Activated naive CD8-positive, alpha-beta T cell treated with anti-CD3 and anti-CD28 coated beads, Interleukin-2, amount 50 U/mL, for 16 hours (primary cell): ENCODE measurements around the gene CLDN6.

ENCODE experiments used
- DNase-seq: peaks from one replicate; pipeline ENCODE4 v3.0.0-alpha.2; 2020; ENCODE audit warnings: low read depth, low spot score

The CLDN6 gene

GRCh38 chr16:3027983-3028715, 10.2 kb upstream of the CLDN6 start:
- peak; percentile 77 for DNase-seq

- DNase-seq = no peak
These were observed 9.5 kb upstream of the CLDN6 start for GRCh38 chr16:3027489-3027795.

- DNase-seq = no peak
These were observed 8.9 kb upstream of the CLDN6 start for GRCh38 chr16:3026609-3027488.

- DNase-seq = no peak
These were observed 8.0 kb upstream of the CLDN6 start for GRCh38 chr16:3026003-3026378.

GRCh38 chr16:3025032-3026002, 7.3 kb upstream of the CLDN6 start:
- no peak for DNase-seq

GRCh38 chr16:3023669-3024478, 5.9 kb upstream of the CLDN6 start, which contains the start of the genes HCFC1R1 and THOC6:
Gene HCFC1R1 (minus strand): TSS chr16:3023942. CDS start chr16:3023941, 1 bp downstream.
Gene THOC6 (plus strand): TSS chr16:3024035. CDS start chr16:3024327, 292 bp downstream.
- DNase-seq = peak; percentile 85

- no peak for DNase-seq
These were observed 5.4 kb upstream of the CLDN6 start for GRCh38 chr16:3023415-3023668.

DNA sequence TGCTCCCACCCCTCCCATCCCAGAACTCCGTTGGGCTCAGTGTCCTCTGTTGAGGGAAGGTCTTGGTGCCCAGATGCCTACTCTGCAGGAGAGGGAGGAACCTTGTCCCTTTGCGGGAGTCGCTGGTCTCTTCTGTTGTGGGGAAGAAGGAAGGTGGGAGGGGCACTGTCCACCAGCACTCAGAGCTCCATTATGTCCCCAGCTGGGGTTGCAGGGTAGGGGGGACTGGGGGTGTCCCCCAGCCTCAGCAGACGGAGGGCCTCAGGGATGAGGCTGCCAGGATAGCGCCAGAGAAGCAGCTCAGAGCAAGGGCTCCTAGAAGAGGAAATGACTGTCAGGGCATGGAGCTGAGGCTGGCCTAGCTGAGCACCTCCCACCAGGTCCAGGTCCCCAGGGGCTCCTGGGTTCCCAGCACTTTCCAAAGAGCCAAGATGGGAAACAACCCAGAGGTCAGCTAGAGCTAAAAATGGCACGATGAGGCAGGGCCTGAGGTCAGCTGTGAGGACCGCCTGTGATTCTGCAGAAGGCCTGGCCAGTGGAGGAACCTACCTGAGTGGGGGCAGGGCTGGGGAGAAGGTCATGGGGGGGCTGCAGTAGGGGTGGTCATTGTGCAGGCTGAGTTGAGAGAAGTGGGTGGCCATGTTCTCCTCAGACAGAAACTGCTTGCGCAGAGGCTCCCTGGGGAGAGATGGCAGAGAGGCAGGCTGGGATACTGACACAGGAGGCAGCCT, 4.9 kb upstream of the CLDN6 start:
- no peak for DNase-seq

DNA sequence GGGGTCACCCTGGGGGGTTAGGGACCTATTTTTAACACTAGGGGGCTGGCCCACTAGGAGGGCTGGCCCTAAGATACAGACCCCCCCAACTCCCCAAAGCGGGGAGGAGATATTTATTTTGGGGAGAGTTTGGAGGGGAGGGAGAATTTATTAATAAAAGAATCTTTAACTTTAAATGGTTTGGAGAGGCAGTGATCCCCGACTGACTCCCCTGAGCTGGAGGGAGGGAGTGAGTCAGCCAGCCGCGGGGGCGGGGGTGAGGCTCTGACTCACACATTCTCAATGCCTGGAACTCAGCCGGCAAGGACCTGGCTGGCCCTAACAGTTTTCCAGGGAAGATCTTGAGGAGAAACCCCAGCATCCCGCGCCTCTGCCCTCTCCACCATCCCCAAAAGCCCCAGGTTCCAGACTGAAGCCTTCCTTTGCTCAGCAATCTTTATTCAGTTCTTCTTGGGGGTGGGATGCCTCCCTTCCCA, 4.3 kb upstream of the CLDN6 start:
- peak; percentile 78 for DNase-seq

DNA sequence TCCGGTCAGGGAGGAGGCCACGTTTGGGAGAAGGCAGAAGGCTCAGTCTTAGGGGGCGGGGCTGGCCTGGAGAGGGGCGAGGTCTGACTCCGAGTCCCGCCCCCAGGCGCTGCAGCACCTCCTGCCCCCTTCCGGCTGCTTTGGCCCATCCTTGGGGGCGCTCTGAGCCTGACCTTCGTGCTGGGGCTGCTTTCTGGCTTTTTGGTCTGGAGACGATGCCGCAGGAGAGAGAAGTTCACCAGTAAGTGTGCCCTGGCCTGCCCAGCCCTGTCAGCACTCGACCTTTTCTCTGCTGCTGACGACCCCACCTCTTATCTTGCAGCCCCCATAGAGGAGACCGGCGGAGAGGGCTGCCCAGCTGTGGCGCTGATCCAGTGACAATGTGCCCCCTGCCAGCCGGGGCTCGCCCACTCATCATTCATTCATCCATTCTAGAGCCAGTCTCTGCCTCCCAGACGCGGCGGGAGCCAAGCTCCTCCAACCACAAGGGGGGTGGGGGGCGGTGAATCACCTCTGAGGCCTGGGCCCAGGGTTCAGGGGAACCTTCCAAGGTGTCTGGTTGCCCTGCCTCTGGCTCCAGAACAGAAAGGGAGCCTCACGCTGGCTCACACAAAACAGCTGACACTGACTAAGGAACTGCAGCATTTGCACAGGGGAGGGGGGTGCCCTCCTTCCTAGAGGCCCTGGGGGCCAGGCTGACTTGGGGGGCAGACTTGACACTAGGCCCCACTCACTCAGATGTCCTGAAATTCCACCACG, 3.6 kb upstream of the CLDN6 start:
- peak; percentile 58 for DNase-seq

DNA sequence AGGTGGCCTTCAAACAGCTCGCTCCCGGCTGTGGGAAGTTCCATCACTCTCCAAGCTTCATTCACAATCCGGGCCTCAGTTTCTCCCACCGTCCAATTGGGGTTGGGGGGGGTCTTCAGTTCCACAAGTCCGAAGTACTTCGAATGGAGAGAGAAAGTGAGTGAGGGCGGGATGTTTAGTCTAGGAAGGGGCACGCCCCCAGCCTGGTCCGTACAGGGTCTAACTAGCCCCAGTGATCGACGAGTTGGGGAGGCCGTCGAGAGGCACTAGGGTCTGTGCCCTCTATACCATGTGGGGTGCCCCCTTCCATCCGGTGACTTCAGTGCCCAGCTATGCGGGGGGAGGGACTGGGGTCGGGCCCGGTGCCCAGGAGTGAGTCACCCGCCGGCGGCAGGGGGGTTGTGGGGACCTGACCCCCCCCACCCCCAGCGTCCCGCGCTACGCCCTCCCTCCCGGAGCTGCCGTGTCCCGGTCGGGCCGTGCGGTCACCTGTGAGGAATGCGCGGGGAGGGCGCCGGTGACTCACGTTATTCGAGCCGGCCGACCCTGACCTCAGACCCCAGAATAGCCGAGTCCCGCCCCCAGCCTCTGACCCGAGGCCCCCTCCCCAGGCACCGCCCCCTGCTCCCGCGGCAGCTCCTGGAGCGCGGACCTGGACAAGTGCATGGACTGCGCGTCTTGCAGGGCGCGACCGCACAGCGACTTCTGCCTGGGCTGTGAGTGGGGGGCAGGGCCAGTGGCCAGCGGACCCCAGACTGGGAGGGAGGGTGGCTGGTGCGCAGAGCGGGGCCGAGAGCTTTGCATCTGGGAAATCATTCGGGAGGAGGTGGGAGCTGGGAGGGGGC, 2.8 kb upstream of the CLDN6 start:
- no peak for DNase-seq

DNA sequence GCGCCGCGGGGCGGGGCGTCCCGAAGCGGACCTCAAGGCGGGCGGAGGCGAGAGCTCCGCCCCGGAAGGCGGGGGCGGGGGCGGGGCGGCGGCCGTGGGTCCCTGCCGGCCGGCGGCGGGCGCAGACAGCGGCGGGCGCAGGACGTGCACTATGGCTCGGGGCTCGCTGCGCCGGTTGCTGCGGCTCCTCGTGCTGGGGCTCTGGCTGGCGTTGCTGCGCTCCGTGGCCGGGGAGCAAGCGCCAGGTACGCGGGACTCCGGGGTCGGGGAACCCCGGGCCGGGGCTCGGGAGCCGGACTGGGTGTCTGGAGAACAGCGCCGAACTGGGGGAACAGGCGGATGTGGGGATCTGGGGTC, 2.2 kb upstream of the CLDN6 start, which contains the start of gene TNFRSF12A:
TSS of gene TNFRSF12A (plus strand) at position 122 of the 357 bp plus-strand sequence. CDS start at position 152, 30 bp downstream.
- DNase-seq = no peak

GRCh38 chr16:3019594-3020246, 1.7 kb upstream of the CLDN6 start:
- DNase-seq = no peak

DNA sequence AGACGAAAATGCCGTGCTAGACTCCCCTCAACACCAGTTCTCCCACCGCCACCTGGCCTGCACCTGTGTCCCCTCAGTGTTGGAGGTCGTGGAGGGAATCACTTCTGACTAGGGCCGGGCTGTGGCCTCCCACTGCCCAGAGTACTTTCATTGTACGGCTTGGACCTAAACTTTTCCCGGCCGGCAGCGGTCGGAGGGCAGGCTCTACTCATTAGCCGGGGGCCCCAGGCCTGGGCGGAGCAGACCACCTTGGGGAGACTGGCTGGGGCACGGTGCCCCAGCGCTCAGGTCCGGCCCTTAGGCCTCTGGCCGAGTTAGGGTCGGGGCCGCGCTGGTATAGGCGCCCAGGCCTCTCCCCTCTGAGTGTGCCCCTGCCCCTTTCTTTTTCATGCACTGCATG, 639 bp downstream of the CLDN6 start:
- DNase-seq = no peak

DNA sequence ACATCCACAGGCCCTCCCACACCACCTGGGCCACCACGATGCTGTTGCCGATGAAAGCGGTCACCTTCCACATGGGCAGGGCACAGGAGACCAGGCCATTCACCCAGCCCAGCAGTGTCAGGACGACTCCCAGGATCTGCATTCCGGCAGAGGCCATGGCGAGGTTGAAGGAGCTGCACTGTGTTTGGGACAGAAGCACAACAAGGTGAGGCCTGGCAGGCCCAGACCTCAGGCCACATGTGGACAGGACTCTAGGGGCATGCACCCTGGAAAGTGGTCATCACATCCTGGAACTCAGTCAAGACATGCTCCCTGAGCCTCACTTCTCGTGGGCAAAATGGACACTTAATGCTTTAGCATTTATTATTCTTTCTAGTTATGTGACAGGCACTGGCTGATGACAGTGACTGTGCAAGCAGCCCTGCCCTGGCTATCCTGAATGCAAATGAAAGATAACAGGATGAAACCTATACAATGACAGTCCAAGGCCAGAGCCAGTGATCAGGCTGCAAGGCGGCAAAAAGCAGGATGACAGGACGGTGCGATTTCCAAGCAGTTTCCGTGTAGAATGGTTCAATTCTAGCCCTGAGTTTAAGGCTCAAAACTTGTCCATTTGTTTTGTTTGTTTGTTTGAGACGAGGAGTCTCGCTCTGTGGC, 2.0 kb downstream of the CLDN6 start:
- DNase-seq = no peak

DNA sequence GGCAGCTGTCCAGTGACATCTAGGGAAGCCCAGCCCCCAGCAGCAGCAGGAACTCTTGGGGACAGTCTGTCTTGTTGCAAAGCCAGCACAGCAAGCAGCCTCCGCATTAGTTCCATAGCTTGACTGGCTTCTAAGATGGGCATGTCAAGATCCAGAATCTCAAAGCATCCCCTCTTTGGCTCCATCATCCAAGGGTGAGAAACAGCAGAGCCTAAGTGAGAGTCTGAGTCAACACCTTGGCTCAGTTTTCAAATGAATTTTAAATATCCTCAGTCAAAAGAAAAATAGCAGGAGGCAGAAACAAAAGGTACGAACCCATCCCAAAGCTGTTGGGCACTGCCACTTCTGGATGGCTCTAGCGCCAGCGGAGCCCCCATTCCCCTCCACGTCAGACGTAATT, 3.0 kb downstream of the CLDN6 start:
- no peak for DNase-seq

- DNase-seq = no peak
These were observed 3.8 kb downstream of the CLDN6 start for GRCh38 chr16:3013998-3014690.
